ENCODE data around the gene SRSF1.

- no peak for TF ChIP-seq POLR2A (IDR thresholded peaks at IDR 0.05; ENCODE audit: low read depth, low read length)
- no peak for TF ChIP-seq POLR2AphosphoS5 (IDR thresholded peaks at IDR 0.05; ENCODE audit: low read depth, low read length)
- TF ChIP-seq TAF1 (IDR thresholded peaks at IDR 0.05; ENCODE audit: low read depth, low read length): no peak
Measured at GRCh38 chr17:57976594-57976993, 30.5 kb downstream of the SRSF1 start.
